Activated naive CD4-positive, alpha-beta T cell treated with anti-CD3 and anti-CD28 coated beads, Interleukin-2, amount 10 ng/mL, durations not matched to agents 7 days and 5 days (primary cell): Measurements from ENCODE around the gene MN1.

ENCODE experiments used
- CTCF ChIA-PET: fragments of 350-600 bp; sonication (Branson Sonifier 250); formaldehyde crosslinking; loops from one replicate; lab custom pipeline; 2021; ENCODE audit warnings: antibody characterized with exemption; lab: Charles Lee
- DNase-seq: peaks from one replicate; pipeline ENCODE4 v3.0.0-alpha.2; 2020
- H3K27ac Mint-ChIP-seq: one replicate; pipeline ENCODE4 v1.8.0; 2021; ENCODE audit warnings: mild to moderate bottlenecking, moderate library complexity, mixed read lengths
- H3K27me3 Mint-ChIP-seq: one replicate; pipeline ENCODE4 v1.8.0; 2021; ENCODE audit warnings: mild to moderate bottlenecking, mixed read lengths
- H3K36me3 Mint-ChIP-seq: one replicate; pipeline ENCODE4 v1.8.0; 2021; ENCODE audit warnings: mixed read lengths
- H3K4me1 Mint-ChIP-seq: one replicate; pipeline ENCODE4 v1.8.0; 2021; ENCODE audit warnings: mixed read lengths
- H3K4me3 Mint-ChIP-seq: one replicate; pipeline ENCODE4 v1.8.0; 2021; ENCODE audit warnings: mild to moderate bottlenecking, moderate library complexity, mixed read lengths
- H3K9me3 Mint-ChIP-seq: one replicate; pipeline ENCODE4 v1.8.0; 2021; ENCODE audit warnings: mixed read lengths

Gene MN1

GRCh38 chr22:27711012-27711411, 90.5 kb downstream of the MN1 start:
- peaks cover 4% of the 10 kb centered on the region for H3K27me3 Mint-ChIP-seq
- DNase-seq = no peak
- no peaks in the 10 kb centered on the region for H3K36me3 Mint-ChIP-seq
- H3K27ac Mint-ChIP-seq = no peak overlapping the region
- peaks cover 2% of the 10 kb centered on the region for H3K9me3 Mint-ChIP-seq
- CTCF ChIA-PET = no interaction called here
- no peak overlapping the region for H3K4me3 Mint-ChIP-seq
- no peaks in the 10 kb centered on the region for H3K4me1 Mint-ChIP-seq

- Mint-ChIP-seq H3K27me3 (peaks cover 4% of the 10 kb centered on the region), H3K36me3 (no peaks in the 10 kb centered on the region), H3K9me3 (peaks cover 2% of the 10 kb centered on the region), H3K27ac (no peak overlapping the region), H3K4me1 (no peaks in the 10 kb centered on the region), H3K4me3 (no peak overlapping the region)
- CTCF ChIA-PET = no interaction called here
- no peak for DNase-seq
Measured at GRCh38 chr22:27709919-27710675, 91.5 kb downstream of the MN1 start.

DNA sequence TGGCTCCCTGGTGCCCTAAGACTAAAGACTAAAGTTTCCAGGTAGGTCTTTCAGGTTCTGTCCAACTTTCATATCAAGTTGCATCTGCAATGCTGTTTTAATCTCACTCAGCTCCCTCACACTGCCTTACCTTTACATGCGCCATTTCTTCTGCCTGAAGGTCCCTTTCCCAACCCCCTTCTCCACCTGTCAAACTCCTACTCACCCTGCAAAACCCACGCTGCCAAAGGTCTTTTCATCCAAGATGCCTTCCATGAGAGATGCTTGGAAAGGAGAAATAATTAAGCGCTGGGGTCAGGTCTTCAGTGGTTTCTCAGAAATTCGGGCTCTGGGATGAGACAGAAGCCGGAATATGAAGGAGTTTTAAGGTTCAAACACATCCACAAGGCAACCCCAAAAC, 95.1 kb downstream of the MN1 start:
- H3K9me3 Mint-ChIP-seq = no peaks in the 10 kb centered on the region
- DNase-seq = no peak
- CTCF ChIA-PET = no interaction called here
- no peak overlapping the region for H3K4me3 Mint-ChIP-seq
- no peaks in the 10 kb centered on the region for H3K4me1 Mint-ChIP-seq
- no peak overlapping the region for H3K27ac Mint-ChIP-seq
- no peaks in the 10 kb centered on the region for H3K36me3 Mint-ChIP-seq
- H3K27me3 Mint-ChIP-seq = peaks cover 4% of the 10 kb centered on the region

DNA sequence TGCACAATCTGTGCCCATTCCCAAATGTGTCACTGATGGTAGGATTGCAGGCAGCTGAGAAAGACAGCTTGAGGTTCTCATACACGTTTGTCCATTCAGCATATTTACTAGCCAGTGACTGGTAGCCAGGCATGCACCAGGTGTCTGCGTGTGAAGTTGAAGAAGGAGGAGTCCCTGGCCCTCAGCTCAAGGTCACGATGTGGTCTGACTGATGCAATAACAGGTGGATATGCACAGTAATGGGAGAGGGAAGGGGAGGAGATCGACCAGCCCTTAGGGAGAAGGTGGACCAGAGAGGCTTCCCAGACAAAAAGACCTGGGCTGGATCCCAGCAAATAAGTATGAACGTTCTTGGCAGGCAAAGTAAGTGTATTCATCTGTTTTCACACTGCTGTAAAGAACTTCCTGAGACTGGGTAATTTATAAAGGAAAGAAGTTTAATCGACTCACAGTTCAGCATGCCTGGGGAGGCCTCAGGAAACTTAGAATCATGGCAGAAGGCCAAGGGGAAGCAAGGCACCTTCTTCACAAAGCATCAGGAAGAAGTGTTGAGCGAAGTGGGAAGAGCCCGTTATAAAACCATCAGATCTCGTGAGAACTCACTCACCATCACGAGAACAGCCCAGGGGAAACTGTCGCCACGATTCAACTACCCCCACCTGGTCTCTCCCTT, 96.0 kb downstream of the MN1 start:
- DNase-seq = no peak
- H3K4me3 Mint-ChIP-seq = no peak overlapping the region
- CTCF ChIA-PET = no interaction called here
- H3K27me3 Mint-ChIP-seq = peaks cover 2% of the 10 kb centered on the region
- H3K36me3 Mint-ChIP-seq = no peaks in the 10 kb centered on the region
- H3K4me1 Mint-ChIP-seq = no peaks in the 10 kb centered on the region
- H3K27ac Mint-ChIP-seq = no peak overlapping the region
- H3K9me3 Mint-ChIP-seq = no peaks in the 10 kb centered on the region

DNA sequence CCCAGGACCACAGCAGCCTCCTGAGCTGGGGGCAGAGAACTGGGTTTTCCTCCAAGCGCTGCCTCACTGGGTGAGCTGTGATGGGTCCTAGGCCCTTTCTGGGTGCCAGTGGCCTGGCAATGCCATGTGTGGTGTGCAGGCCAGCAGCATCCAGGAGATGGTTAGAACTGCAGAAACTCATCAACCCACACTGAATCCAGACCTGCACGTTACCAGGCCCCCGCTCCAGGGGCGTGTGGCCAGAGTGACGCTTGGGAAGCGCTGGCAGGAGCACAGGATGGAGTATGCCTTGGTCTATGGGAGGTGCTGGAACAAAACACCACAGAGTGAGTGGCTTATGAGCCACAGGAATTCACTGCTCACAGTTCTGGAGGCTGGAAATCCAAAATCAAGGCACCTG, 97.0 kb downstream of the MN1 start:
- CTCF ChIA-PET = no interaction called here
- H3K27me3 Mint-ChIP-seq = no peaks in the 10 kb centered on the region
- no peak overlapping the region for H3K27ac Mint-ChIP-seq
- H3K4me1 Mint-ChIP-seq = no peaks in the 10 kb centered on the region
- H3K9me3 Mint-ChIP-seq = no peaks in the 10 kb centered on the region
- no peak for DNase-seq
- no peaks in the 10 kb centered on the region for H3K36me3 Mint-ChIP-seq
- no peak overlapping the region for H3K4me3 Mint-ChIP-seq

DNA sequence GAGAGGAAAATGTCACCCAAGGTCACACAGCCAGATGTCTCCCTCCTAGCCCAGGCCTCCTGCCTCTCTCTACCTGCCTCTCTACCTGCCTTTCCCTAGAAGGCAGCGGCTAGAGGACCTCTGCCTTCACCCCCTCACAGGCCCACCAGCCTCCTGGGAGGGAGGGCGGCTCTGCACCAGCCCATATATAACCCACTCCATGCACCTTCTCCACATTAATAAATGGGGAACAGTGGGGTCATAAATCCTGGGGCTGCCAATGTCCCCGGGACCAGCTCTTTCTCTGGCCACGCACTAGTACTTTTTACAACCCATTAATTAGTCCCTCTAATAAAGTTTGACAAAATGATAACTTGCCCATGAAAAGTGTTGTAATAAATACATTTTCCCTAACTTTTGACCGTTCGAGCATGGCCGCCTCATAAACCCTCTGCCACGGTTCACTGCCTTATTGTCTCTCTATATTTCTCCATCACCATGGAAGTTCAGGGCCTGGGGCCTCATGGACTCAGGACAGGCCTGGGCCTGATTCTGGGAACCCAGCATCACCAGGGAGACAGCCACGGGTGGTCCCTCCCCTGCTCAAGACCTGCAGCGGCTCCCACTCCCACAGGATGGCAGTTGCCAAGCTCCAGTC, 102.1 kb downstream of the MN1 start:
- Mint-ChIP-seq H3K27me3 (no peaks in the 10 kb centered on the region), H3K9me3 (peaks cover 12% of the 10 kb centered on the region)
- CTCF ChIA-PET = no interaction called here

GRCh38 chr22:27698813-27699212, 102.7 kb downstream of the MN1 start:
- DNase-seq = no peak
- H3K4me1 Mint-ChIP-seq = no peaks in the 10 kb centered on the region
- no peaks in the 10 kb centered on the region for H3K27me3 Mint-ChIP-seq
- no peaks in the 10 kb centered on the region for H3K36me3 Mint-ChIP-seq
- H3K9me3 Mint-ChIP-seq = peaks cover 12% of the 10 kb centered on the region
- no peak overlapping the region for H3K4me3 Mint-ChIP-seq
- H3K27ac Mint-ChIP-seq = no peak overlapping the region
- CTCF ChIA-PET = no interaction called here

More for the DNA sequence above, 102.1 kb downstream of the MN1 start:
- no peaks in the 10 kb centered on the region for H3K4me1 Mint-ChIP-seq
- no peak for DNase-seq
- H3K36me3 Mint-ChIP-seq = no peaks in the 10 kb centered on the region
- no peak overlapping the region for H3K4me3 Mint-ChIP-seq
- no peak overlapping the region for H3K27ac Mint-ChIP-seq
